NB4 (cell line): ENCODE data around the gene TFPI.

Source experiments
- DNase-seq: peaks from one replicate; pipeline ENCODE4 v3.0.0; 2010; ENCODE audit warnings: low read depth
- H3K4me3 ChIP-seq: one replicate; pipeline ENCODE4 v1.5.1; 2011; ENCODE audit warnings: mild to moderate bottlenecking, low read depth, low read length, moderate library complexity
- CTCF ChIP-seq: IDR thresholded peaks from one replicate; pipeline ENCODE4 v1.5.1; 2012; ENCODE audit warnings: low read depth, low read length
- MAX ChIP-seq: IDR thresholded peaks from 2 replicates; pipeline ENCODE4 v1.6.1; 2011; ENCODE audit warnings: low read depth, low read length
- MYC ChIP-seq: IDR thresholded peaks from 2 replicates; pipeline ENCODE4 v1.6.1; 2011; ENCODE audit warnings: low read depth, low read length
- POLR2A ChIP-seq: IDR thresholded peaks from 2 replicates; pipeline ENCODE4 v1.6.1; 2011; ENCODE audit warnings: mild to moderate bottlenecking; ENCODE audit not compliant: insufficient read length; ENCODE audit errors: extremely low read depth

The TFPI gene

GRCh38 chr2:187442378-187442777 is 111.9 kb downstream of the TFPI start:
- no peak for DNase-seq
- TF ChIP-seq CTCF (no peak), POLR2A (no peak), MAX (no peak), MYC (no peak)

GRCh38 chr2:187440101-187440675 is 114.0 kb downstream of the TFPI start:
- TF ChIP-seq MAX (no peak), CTCF (no peak), MYC (no peak), POLR2A (no peak)
- no peak overlapping the region for H3K4me3 ChIP-seq
- no peak for DNase-seq

More at GRCh38 chr2:187442378-187442777, 111.9 kb downstream of the TFPI start:
- no peak overlapping the region for H3K4me3 ChIP-seq

GRCh38 chr2:187438455-187438854 is 115.8 kb downstream of the TFPI start:
- no peak overlapping the region for H3K4me3 ChIP-seq
- no peak for TF ChIP-seq MAX
- TF ChIP-seq MYC, result no peak
- TF ChIP-seq POLR2A, result no peak
- TF ChIP-seq CTCF, result no peak
- no peak for DNase-seq

- DNase-seq, result no peak
- TF ChIP-seq POLR2A, result no peak
- TF ChIP-seq MYC, result no peak
- TF ChIP-seq CTCF, result no peak
- TF ChIP-seq MAX, result no peak
- H3K4me3 ChIP-seq, result no peak overlapping the region
Measured at GRCh38 chr2:187435756-187436155, 118.5 kb downstream of the TFPI start.

GRCh38 chr2:187435078-187435477 is 119.2 kb downstream of the TFPI start:
- no peak for TF ChIP-seq CTCF
- no peak for TF ChIP-seq MYC
- TF ChIP-seq MAX, result no peak
- TF ChIP-seq POLR2A, result no peak
- no peak for DNase-seq
- H3K4me3 ChIP-seq, result no peak overlapping the region
